ENCODE measurements around the gene GRIK2.
A peak's percentile ranks its signal among the peaks of the same experiment; 100 is the strongest.

GRIK2 gene

DNA sequence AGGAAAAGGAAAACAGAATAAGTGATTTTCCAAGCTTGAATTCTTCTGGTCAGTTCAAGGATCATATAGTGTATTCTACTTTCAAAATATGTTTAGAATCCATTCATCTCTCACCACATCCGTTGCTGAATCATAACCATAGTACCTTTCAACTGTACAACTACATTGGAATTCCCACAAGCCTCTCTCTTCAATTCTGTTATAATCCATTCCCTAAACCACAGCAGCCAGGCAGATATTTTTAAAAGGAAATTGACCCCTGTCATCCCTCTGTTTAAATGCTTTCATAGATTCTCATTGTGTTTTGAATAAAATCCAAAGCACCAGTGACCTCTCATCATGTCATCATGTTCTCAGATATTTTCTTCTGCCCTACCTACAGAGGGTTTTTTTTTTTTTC is 412.7 kb downstream of the GRIK2 start:
- Histone ChIP-seq H3K27me3 (ENCODE audit: insufficient read depth, low read length) (no peaks in the 10 kb centered on the region), H3K27ac (ENCODE audit: low read depth, low read length) (peak overlapping the region; percentile 81), H3K4me3 (ENCODE audit: low read depth, low read length) (no peak overlapping the region), H3K36me3 (ENCODE audit: insufficient read depth, low read length) (no peaks in the 10 kb centered on the region), H3K79me2 (ENCODE audit: control insufficient read depth, insufficient read depth, low read length, unreplicated experiment) (no peaks in the 10 kb centered on the region), H2AFZ (ENCODE audit: low read length, unreplicated experiment) (peak overlapping the region; percentile 55), H3K4me1 (ENCODE audit: control insufficient read depth, insufficient read depth, low read length, unreplicated experiment) (peaks cover 42% of the 10 kb centered on the region)

DNA sequence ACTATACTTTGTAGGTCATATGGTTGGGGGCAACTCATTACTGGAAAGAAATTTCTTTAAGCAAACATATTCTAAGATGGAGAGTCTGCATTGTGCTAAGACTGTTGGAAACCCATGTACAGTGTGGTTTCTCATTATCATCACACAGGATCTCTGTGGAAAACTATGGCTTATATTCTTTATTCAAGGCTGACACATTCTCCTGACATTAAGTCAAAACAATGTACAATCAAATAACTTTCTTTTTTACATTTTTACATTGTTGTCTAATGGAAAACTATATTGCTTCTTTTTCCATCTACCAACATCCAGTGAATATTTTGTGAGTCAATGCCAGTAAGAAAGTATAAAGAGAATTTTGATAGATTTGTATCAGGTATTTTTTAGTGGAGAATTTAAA is 417.6 kb downstream of the GRIK2 start:
- Histone ChIP-seq H2AFZ (ENCODE audit: low read length, unreplicated experiment) (no peak overlapping the region), H3K27me3 (ENCODE audit: insufficient read depth, low read length) (no peaks in the 10 kb centered on the region), H3K4me3 (ENCODE audit: low read depth, low read length) (no peak overlapping the region), H3K4me1 (ENCODE audit: control insufficient read depth, insufficient read depth, low read length, unreplicated experiment) (peaks cover 20% of the 10 kb centered on the region), H3K27ac (ENCODE audit: low read depth, low read length) (no peak overlapping the region), H3K79me2 (ENCODE audit: control insufficient read depth, insufficient read depth, low read length, unreplicated experiment) (no peaks in the 10 kb centered on the region), H3K36me3 (ENCODE audit: insufficient read depth, low read length) (no peaks in the 10 kb centered on the region)

DNA sequence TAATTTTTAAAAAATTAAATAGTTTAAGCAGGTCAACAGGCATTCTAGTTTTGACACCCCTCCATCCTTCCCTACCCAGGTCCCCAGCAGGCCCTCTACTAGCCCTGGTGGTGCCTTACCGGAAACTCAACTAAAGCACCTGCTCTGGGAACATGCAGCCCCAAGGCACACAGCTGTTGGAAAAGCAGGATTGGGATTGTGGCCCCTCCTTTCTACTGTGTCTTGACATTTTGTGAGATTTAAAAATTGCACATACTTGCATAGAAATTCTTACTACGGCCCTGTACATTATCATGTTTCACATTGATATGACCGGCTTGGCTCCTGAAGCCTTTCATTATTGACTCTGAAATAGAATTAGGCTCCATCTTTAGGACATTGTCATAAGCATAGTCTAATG is 423.2 kb downstream of the GRIK2 start:
- Histone ChIP-seq H2AFZ (ENCODE audit: low read length, unreplicated experiment) (no peak overlapping the region), H3K4me1 (ENCODE audit: control insufficient read depth, insufficient read depth, low read length, unreplicated experiment) (no peaks in the 10 kb centered on the region), H3K79me2 (ENCODE audit: control insufficient read depth, insufficient read depth, low read length, unreplicated experiment) (no peaks in the 10 kb centered on the region), H3K27ac (ENCODE audit: low read depth, low read length) (no peak overlapping the region), H3K36me3 (ENCODE audit: insufficient read depth, low read length) (no peaks in the 10 kb centered on the region), H3K27me3 (ENCODE audit: insufficient read depth, low read length) (no peaks in the 10 kb centered on the region), H3K4me3 (ENCODE audit: low read depth, low read length) (no peak overlapping the region)

DNA sequence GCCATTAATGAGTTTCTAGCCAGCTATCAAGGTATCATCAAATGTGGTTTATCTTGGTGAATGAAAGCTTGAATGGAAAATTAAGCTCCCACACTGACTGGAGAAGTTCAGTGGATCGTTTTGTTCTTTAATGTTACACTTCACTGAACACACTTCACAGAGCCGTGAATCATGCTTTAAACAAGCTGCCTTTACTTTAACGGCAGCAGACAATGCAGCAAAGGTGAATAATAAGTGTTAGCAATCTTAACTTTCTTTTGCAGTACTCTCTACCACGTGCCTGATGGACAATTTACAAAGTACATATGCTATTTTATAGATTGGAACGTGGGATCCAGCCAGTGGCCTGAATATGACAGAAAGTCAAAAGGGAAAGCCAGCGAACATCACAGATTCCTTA is 424.5 kb downstream of the GRIK2 start:
- no peaks in the 10 kb centered on the region for H3K79me2 ChIP-seq (ENCODE audit: control insufficient read depth, insufficient read depth, low read length, unreplicated experiment)
- H2AFZ ChIP-seq (ENCODE audit: low read length, unreplicated experiment): peak overlapping the region; percentile 78
- no peak overlapping the region for H3K4me3 ChIP-seq (ENCODE audit: low read depth, low read length)
- H3K4me1 ChIP-seq (ENCODE audit: control insufficient read depth, insufficient read depth, low read length, unreplicated experiment): no peaks in the 10 kb centered on the region
- no peaks in the 10 kb centered on the region for H3K36me3 ChIP-seq (ENCODE audit: insufficient read depth, low read length)
- H3K27ac ChIP-seq (ENCODE audit: low read depth, low read length): no peak overlapping the region
- H3K27me3 ChIP-seq (ENCODE audit: insufficient read depth, low read length): no peaks in the 10 kb centered on the region

DNA sequence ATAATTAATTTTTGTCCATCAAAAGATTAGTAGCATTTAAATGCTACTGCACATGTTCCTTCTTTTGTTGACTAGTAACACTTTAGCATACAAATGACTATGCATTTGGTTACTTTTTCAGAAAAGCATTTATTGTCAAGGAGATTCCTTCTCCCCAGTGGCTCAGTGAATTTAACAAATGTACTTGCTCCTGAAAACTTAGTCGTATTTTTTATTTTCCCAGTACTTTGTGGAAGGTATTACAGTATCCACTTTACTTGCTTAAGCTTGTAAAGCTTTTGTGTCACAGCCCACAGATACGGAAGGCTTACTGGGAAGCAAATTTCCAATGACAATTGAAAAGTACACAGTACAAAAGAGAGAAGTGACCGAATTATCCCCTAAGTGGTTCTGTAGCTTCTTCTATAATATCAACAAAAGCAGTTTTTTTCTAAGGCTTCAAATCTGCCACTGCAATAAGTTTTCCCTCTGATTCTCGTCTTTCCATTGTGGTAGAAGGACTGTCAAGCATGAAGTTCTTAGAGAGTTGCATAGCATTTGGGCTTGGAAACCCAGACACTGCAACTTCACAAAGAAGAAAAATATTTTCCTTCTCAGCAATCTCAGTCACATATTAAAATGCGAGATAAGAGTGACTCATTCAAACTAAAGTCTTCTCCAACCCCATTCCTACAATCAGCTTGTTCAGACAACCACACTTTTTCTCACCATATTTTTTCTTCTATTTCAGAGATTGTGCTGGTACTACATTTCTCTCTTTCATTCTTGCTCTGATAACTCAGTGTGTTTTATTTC is 431.2 kb downstream of the GRIK2 start:
- Histone ChIP-seq H3K36me3 (ENCODE audit: insufficient read depth, low read length) (no peaks in the 10 kb centered on the region), H3K4me3 (ENCODE audit: low read depth, low read length) (no peak overlapping the region), H3K4me1 (ENCODE audit: control insufficient read depth, insufficient read depth, low read length, unreplicated experiment) (no peaks in the 10 kb centered on the region), H2AFZ (ENCODE audit: low read length, unreplicated experiment) (no peak overlapping the region), H3K27ac (ENCODE audit: low read depth, low read length) (no peak overlapping the region), H3K27me3 (ENCODE audit: insufficient read depth, low read length) (no peaks in the 10 kb centered on the region), H3K79me2 (ENCODE audit: control insufficient read depth, insufficient read depth, low read length, unreplicated experiment) (no peaks in the 10 kb centered on the region)

DNA sequence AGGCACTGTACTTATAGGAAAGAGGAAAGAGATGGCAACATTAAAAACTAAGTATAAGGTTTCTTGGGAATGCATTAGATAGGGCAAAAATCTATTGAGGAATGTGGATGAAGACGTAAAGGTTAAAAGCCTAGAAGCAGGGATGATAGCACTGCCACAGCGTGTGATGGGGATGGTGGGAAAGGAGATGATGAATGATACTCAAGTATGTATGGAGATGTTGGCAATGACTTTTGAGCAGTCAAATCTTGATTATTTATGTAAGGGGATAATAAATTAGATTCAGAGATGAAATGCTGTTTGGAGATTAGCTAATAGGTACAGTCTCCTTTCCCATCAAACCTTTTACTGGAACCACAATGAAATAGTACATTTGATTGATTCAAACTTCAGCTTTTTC is 432.8 kb downstream of the GRIK2 start:
- H3K27ac ChIP-seq (ENCODE audit: low read depth, low read length): no peak overlapping the region
- no peaks in the 10 kb centered on the region for H3K27me3 ChIP-seq (ENCODE audit: insufficient read depth, low read length)
- no peaks in the 10 kb centered on the region for H3K36me3 ChIP-seq (ENCODE audit: insufficient read depth, low read length)

DNA sequence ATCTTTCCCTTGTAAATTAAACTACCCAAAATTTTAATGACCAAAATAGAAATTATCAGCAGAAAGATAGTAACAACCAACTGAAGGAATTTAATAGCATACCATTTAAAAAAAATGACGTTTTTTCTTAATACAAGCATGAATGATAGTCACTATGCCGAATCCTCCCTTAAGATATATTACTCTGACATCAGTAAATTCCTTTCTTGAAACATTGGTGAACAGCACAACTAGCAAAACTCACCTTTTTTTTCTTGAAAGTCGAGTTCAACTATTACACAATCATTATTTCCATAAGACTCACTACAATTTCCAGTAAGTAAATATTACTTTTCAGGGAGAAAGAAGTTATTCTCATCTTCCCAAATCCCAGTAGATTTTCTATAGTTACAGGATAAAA is 433.2 kb downstream of the GRIK2 start:
- Histone ChIP-seq H3K4me3 (ENCODE audit: low read depth, low read length) (no peak overlapping the region), H3K4me1 (ENCODE audit: control insufficient read depth, insufficient read depth, low read length, unreplicated experiment) (no peaks in the 10 kb centered on the region), H2AFZ (ENCODE audit: low read length, unreplicated experiment) (no peak overlapping the region), H3K36me3 (ENCODE audit: insufficient read depth, low read length) (no peaks in the 10 kb centered on the region), H3K79me2 (ENCODE audit: control insufficient read depth, insufficient read depth, low read length, unreplicated experiment) (no peaks in the 10 kb centered on the region), H3K27ac (ENCODE audit: low read depth, low read length) (no peak overlapping the region), H3K27me3 (ENCODE audit: insufficient read depth, low read length) (no peaks in the 10 kb centered on the region)

More for the DNA sequence above, 432.8 kb downstream of the GRIK2 start:
- no peaks in the 10 kb centered on the region for H3K4me1 ChIP-seq (ENCODE audit: control insufficient read depth, insufficient read depth, low read length, unreplicated experiment)
- no peak overlapping the region for H3K4me3 ChIP-seq (ENCODE audit: low read depth, low read length)
- no peak overlapping the region for H2AFZ ChIP-seq (ENCODE audit: low read length, unreplicated experiment)
- no peaks in the 10 kb centered on the region for H3K79me2 ChIP-seq (ENCODE audit: control insufficient read depth, insufficient read depth, low read length, unreplicated experiment)

DNA sequence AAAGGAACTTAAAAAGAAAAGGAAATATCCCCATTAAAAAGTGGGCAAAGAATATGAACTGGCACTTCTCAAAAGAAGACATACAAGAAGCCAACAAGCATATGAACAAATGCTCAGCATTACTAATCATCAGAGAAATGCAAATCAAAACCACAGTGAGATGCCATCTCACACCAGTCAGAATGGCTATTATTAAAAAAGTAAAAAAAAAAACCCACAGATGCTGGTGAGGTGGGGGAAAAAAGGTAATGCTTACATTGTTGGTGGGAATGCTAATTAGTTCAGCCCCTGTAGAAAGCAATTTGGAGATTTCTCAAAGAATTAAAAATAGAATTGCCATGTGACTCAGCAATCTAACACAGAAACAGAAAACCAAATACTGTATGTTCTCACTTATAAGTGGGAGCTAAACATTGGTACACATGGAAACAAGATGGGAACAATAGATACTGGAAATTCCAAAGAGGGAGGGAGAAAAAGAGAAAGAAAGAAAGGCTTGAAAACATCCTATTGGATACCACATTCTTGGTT is 437.1 kb downstream of the GRIK2 start:
- Histone ChIP-seq H2AFZ (ENCODE audit: low read length, unreplicated experiment) (no peak overlapping the region), H3K4me3 (ENCODE audit: low read depth, low read length) (no peak overlapping the region), H3K79me2 (ENCODE audit: control insufficient read depth, insufficient read depth, low read length, unreplicated experiment) (no peaks in the 10 kb centered on the region), H3K27ac (ENCODE audit: low read depth, low read length) (peak overlapping the region; percentile 60), H3K4me1 (ENCODE audit: control insufficient read depth, insufficient read depth, low read length, unreplicated experiment) (no peaks in the 10 kb centered on the region), H3K27me3 (ENCODE audit: insufficient read depth, low read length) (no peaks in the 10 kb centered on the region), H3K36me3 (ENCODE audit: insufficient read depth, low read length) (no peaks in the 10 kb centered on the region)

DNA sequence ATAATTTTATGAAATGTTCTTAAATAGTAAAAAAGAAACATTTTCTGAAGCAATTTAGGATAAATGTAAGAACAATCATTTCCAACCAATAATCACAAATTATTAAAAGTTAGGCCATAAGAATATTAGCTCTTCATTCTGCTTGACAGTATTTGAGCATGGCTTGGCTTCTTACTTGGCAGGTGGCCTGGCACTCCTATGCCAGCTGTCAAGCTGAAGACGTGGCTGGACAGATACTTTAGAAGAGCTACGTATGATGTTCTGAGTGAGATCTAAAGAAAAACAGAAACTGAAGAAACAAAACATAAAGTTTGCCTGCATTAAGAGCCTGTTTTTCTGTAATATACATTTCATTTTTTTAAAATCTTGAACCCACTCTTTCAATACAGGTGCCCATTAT is 438.9 kb downstream of the GRIK2 start:
- Histone ChIP-seq H2AFZ (ENCODE audit: low read length, unreplicated experiment) (no peak overlapping the region), H3K4me1 (ENCODE audit: control insufficient read depth, insufficient read depth, low read length, unreplicated experiment) (no peaks in the 10 kb centered on the region), H3K27ac (ENCODE audit: low read depth, low read length) (no peak overlapping the region)

DNA sequence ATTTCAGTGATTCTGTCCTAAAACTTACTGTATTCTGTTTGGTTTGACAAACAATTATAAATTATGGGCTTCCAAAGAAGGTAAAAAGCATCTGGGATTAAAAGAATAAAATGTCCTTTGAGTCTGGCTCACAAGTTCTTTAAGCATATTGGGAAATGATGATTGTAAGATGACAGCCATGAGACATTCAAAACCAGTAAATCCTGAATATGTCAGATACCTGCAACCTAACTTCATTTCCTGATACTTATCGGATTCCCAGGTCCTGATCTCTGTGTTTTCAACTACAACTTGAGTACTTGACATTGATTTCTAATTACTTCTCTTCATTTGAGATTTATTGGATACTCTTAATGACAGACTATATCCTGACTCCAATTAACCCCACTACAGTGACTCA is 446.6 kb downstream of the GRIK2 start:
- Histone ChIP-seq H3K36me3 (ENCODE audit: insufficient read depth, low read length) (no peaks in the 10 kb centered on the region), H3K4me1 (ENCODE audit: control insufficient read depth, insufficient read depth, low read length, unreplicated experiment) (no peaks in the 10 kb centered on the region), H3K27ac (ENCODE audit: low read depth, low read length) (no peak overlapping the region), H3K27me3 (ENCODE audit: insufficient read depth, low read length) (no peaks in the 10 kb centered on the region), H3K4me3 (ENCODE audit: low read depth, low read length) (no peak overlapping the region), H3K79me2 (ENCODE audit: control insufficient read depth, insufficient read depth, low read length, unreplicated experiment) (no peaks in the 10 kb centered on the region), H2AFZ (ENCODE audit: low read length, unreplicated experiment) (no peak overlapping the region)

More for the DNA sequence above, 438.9 kb downstream of the GRIK2 start:
- Histone ChIP-seq H3K36me3 (ENCODE audit: insufficient read depth, low read length) (no peaks in the 10 kb centered on the region), H3K27me3 (ENCODE audit: insufficient read depth, low read length) (no peaks in the 10 kb centered on the region), H3K4me3 (ENCODE audit: low read depth, low read length) (no peak overlapping the region), H3K79me2 (ENCODE audit: control insufficient read depth, insufficient read depth, low read length, unreplicated experiment) (no peaks in the 10 kb centered on the region)

DNA sequence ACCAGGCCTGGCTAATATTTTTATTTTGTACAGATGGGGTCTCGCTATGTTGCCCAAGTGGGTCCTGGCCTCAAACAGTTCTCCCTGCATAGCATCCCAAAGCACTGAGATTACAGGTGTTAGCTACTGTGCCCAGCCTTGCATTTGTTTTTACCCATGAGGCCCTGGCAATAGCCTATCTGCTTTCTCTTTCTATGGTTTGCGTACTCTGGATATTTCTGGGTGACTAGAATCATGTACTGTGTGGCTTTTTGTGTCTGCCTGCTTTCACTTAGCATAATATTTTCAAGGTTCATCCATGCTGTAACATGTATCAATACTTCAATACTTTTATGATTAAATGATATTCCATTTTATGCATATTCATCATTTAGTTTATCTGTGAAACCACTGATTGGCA is 451.7 kb downstream of the GRIK2 start:
- peaks cover 3% of the 10 kb centered on the region for H3K4me1 ChIP-seq (ENCODE audit: control insufficient read depth, insufficient read depth, low read length, unreplicated experiment)
- H2AFZ ChIP-seq (ENCODE audit: low read length, unreplicated experiment): peak overlapping the region; percentile 39
- no peaks in the 10 kb centered on the region for H3K79me2 ChIP-seq (ENCODE audit: control insufficient read depth, insufficient read depth, low read length, unreplicated experiment)
- no peaks in the 10 kb centered on the region for H3K36me3 ChIP-seq (ENCODE audit: insufficient read depth, low read length)
- no peak overlapping the region for H3K4me3 ChIP-seq (ENCODE audit: low read depth, low read length)
- no peak overlapping the region for H3K27ac ChIP-seq (ENCODE audit: low read depth, low read length)
- no peaks in the 10 kb centered on the region for H3K27me3 ChIP-seq (ENCODE audit: insufficient read depth, low read length)

Data from ACC112 (cell line).